ENCODE data around the gene LONP2.

LONP2 gene

GRCh38 chr16:48317026-48317425, 72.9 kb downstream of the LONP2 start:
- TF ChIP-seq ZFX (IDR thresholded peaks at IDR 0.05), result no peak
- TF ChIP-seq CTCF (conservative IDR thresholded peaks at IDR 0.05), result no peak
- H3K27ac ChIP-seq, result no peak overlapping the region

GRCh38 chr16:48317614-48318315, 73.7 kb downstream of the LONP2 start:
- TF ChIP-seq ZFX (IDR thresholded peaks at IDR 0.05), result no peak
- no peak for TF ChIP-seq CTCF (conservative IDR thresholded peaks at IDR 0.05)
- no peak overlapping the region for H3K27ac ChIP-seq

- no peak overlapping the region for H3K27ac ChIP-seq
- TF ChIP-seq CTCF (conservative IDR thresholded peaks at IDR 0.05) (no peak), ZFX (IDR thresholded peaks at IDR 0.05) (no peak)
Measured at GRCh38 chr16:48318630-48319029, 74.5 kb downstream of the LONP2 start.

- H3K27ac ChIP-seq, result no peak overlapping the region
- TF ChIP-seq CTCF (conservative IDR thresholded peaks at IDR 0.05) (no peak), ZFX (IDR thresholded peaks at IDR 0.05) (no peak)
Measured at GRCh38 chr16:48321317-48322036, 77.4 kb downstream of the LONP2 start.

- no peak overlapping the region for H3K27ac ChIP-seq
- TF ChIP-seq ZFX (IDR thresholded peaks at IDR 0.05), result no peak
- no peak for TF ChIP-seq CTCF (conservative IDR thresholded peaks at IDR 0.05)
Measured at GRCh38 chr16:48323783-48324775, 80.0 kb downstream of the LONP2 start.

- no peak overlapping the region for H3K27ac ChIP-seq
- no peak for TF ChIP-seq ZFX (IDR thresholded peaks at IDR 0.05)
- TF ChIP-seq CTCF (conservative IDR thresholded peaks at IDR 0.05), result no peak
Measured at GRCh38 chr16:48326915-48327314, 82.8 kb downstream of the LONP2 start.
